A172 (cell line): ENCODE measurements around the gene TMEM119. TPM values are rescaled to one million over a fixed set of nuclear protein-coding genes. Genes with fewer than 3 reads are reported as not detected.

ENCODE experiments used
- total RNA-seq: library from RNA; depleted of rRNA; stranded (reverse); fragments of >200 nt; shearing (Covaris generic); gene quantifications from 2 replicates; pipeline ENCODE4 v1.2.3, GENCODE V29; 2014; rRNA removed

Gene TMEM119
- total RNA-seq, 1 experiment from 2014 or later = not detected

Other genes with a start within 250 kb of the TMEM119 start
- 9.1 and 9.3 TPM in 2 replicates for gene FICD, start 82.8 kb downstream of the TMEM119 start, total RNA-seq
- gene SART3, start 36.9 kb downstream of the TMEM119 start, total RNA-seq = 65.9 and 86.6 TPM in 2 replicates
- 112 and 137 TPM in 2 replicates for gene ISCU, start 35.5 kb downstream of the TMEM119 start, total RNA-seq
- gene SELPLG, start 35.8 kb upstream of the TMEM119 start, total RNA-seq = 1.2 and 2.4 TPM in 2 replicates
- gene CORO1C, start 133.4 kb upstream of the TMEM119 start, total RNA-seq = 127 and 166 TPM in 2 replicates